HepG2 (cell line): Measurements from ENCODE around the gene ADGRG1. TPM values are rescaled to one million over a fixed set of nuclear protein-coding genes. Genes with fewer than 3 reads are reported as not detected.

Source experiments
- BRD4 ChIP-seq: sonication (generic); formaldehyde crosslinking; IDR thresholded peaks from 2 replicates; pipeline ENCODE4 v1.4.0; 2020; ENCODE audit warnings: missing genetic modification reagents
- CERS6 ChIP-seq: sonication (generic); formaldehyde crosslinking; IDR thresholded peaks from 2 replicates; pipeline ENCODE4 v1.5.0; 2020; ENCODE audit warnings: missing genetic modification reagents
- ETV6 ChIP-seq: sonication (generic); formaldehyde crosslinking; conservative IDR thresholded peaks from 2 replicates; pipeline ENCODE4 v1.4.0; 2020; ENCODE audit warnings: missing genetic modification reagents
- GPBP1L1 ChIP-seq: sonication (generic); formaldehyde crosslinking; IDR thresholded peaks from 2 replicates; pipeline ENCODE4 v1.5.0; 2020; ENCODE audit warnings: mild to moderate bottlenecking, missing genetic modification reagents
- HNRNPUL1 ChIP-seq: fragments of 200-400 bp; formaldehyde crosslinking; IDR thresholded peaks from 2 replicates; pipeline ENCODE4 v1.6.1; 2017; ENCODE audit warnings: low read depth, mild to moderate bottlenecking, low read length, moderate library complexity
- MTA1 ChIP-seq: sonication (generic); formaldehyde crosslinking; IDR thresholded peaks from 2 replicates; pipeline ENCODE4 v1.4.0; 2020; ENCODE audit warnings: missing genetic modification reagents, mild to moderate bottlenecking, borderline replicate concordance
- MTERF4 ChIP-seq: sonication (generic); formaldehyde crosslinking; IDR thresholded peaks from 2 replicates; pipeline ENCODE4 v1.8.0; 2023; ENCODE audit warnings: mild to moderate bottlenecking, missing genetic modification reagents
- NFKB2 ChIP-seq: sonication (generic); formaldehyde crosslinking; IDR thresholded peaks from 2 replicates; pipeline ENCODE4 v1.4.0; 2020; ENCODE audit warnings: missing genetic modification reagents, borderline replicate concordance
- NPAS2 ChIP-seq: sonication (generic); formaldehyde crosslinking; IDR thresholded peaks from 2 replicates; pipeline ENCODE4 v1.8.0; 2022; ENCODE audit warnings: mild to moderate bottlenecking, missing genetic modification reagents, borderline replicate concordance
- NR3C1 ChIP-seq: sonication (generic); formaldehyde crosslinking; IDR thresholded peaks from 2 replicates; pipeline ENCODE4 v1.4.0; 2020; ENCODE audit warnings: missing genetic modification reagents
- REXO4 ChIP-seq: sonication (generic); formaldehyde crosslinking; IDR thresholded peaks from 2 replicates; pipeline ENCODE4 v1.8.0; 2022; ENCODE audit warnings: missing genetic modification reagents, mild to moderate bottlenecking, borderline replicate concordance
- SIX4 ChIP-seq: sonication (generic); formaldehyde crosslinking; IDR thresholded peaks from 2 replicates; pipeline ENCODE4 v1.4.0; 2020; ENCODE audit warnings: missing genetic modification reagents
- SNAI1 ChIP-seq: sonication (generic); formaldehyde crosslinking; IDR thresholded peaks from 2 replicates; pipeline ENCODE4 v1.5.0; 2020; ENCODE audit warnings: mild to moderate bottlenecking, missing genetic modification reagents, borderline replicate concordance
- ZFP91 ChIP-seq: sonication (generic); formaldehyde crosslinking; IDR thresholded peaks from 2 replicates; pipeline ENCODE4 v1.9.0; 2022; ENCODE audit warnings: missing genetic modification reagents, mild to moderate bottlenecking, borderline replicate concordance
- ZNF138 ChIP-seq: sonication (generic); formaldehyde crosslinking; IDR thresholded peaks from 2 replicates; pipeline ENCODE4 v1.5.0; 2020; ENCODE audit warnings: mild to moderate bottlenecking, low read depth, missing genetic modification reagents
- ZNF274 ChIP-seq: sonication (generic); formaldehyde crosslinking; IDR thresholded peaks from 2 replicates; pipeline ENCODE4 v1.5.1; 2020; ENCODE audit warnings: mild to moderate bottlenecking, missing genetic modification reagents
- ZNF691 ChIP-seq: sonication (generic); formaldehyde crosslinking; IDR thresholded peaks from 2 replicates; pipeline ENCODE4 v1.4.0; 2020; ENCODE audit warnings: missing genetic modification reagents, low read depth, mild to moderate bottlenecking, borderline replicate concordance
- ZNF83 ChIP-seq: sonication (generic); formaldehyde crosslinking; IDR thresholded peaks from 2 replicates; pipeline ENCODE4 v1.4.0; 2020; ENCODE audit warnings: missing genetic modification reagents, mild to moderate bottlenecking, borderline replicate concordance
- ZNF883 ChIP-seq: sonication (generic); formaldehyde crosslinking; IDR thresholded peaks from 2 replicates; pipeline ENCODE4 v1.5.1; 2020; ENCODE audit warnings: mild to moderate bottlenecking, missing genetic modification reagents; ENCODE audit errors: not compliant biosample characterization
- polyA plus RNA-seq, 8 experiments: library from polyadenylated mRNA; depleted of rRNA in 3 of 8; stranded (reverse) in 7 of 8; unstranded in 1 of 8; fragments of >200 nt; fragmentation: Illumina TruSeq in 4 of 8; extraction: Trizol in 4 of 8; gene quantifications; 2 replicates each; pipeline versions ENCODE4 v1.2.1 to v1.2.3, GENCODE V29; 2011 to 2016; ENCODE audit warnings: low read depth in 4 of 8, missing spikeins in 1 of 8, mixed read lengths in 1 of 8; ENCODE audit not compliant: insufficient read depth in 1 of 8
- total RNA-seq, 5 experiments: library from RNA; depleted of rRNA; stranded (reverse); fragments of >200 nt; fragmentation: Illumina TruSeq; extraction: Trizol; gene quantifications; 2 replicates each; pipeline ENCODE4 v1.2.3, GENCODE V29; 2016; ENCODE audit warnings: low read depth in 1 of 5

The ADGRG1 gene
- total and polyA plus RNA-seq, 2 of the 13 experiments (the other 11 are each of a cell fraction or from before 2014, with no cell fraction given) = 2.7 to 5.9 TPM

GRCh38 chr16:57635266-57636097 is 7.1 kb downstream of the ADGRG1 start (continued):
- no peak for TF ChIP-seq NPAS2
- TF ChIP-seq CERS6 = no peak
- TF ChIP-seq ZNF691 (CRISPR knock-in tag) = peak; percentile 39; the same call in 1 of the 2 replicates
- 0 out of 2 replicates have a peak, but pooled peaks have one; percentile 38 for TF ChIP-seq ZNF274 (CRISPR knock-in tag)
- no peak for TF ChIP-seq NR3C1 (CRISPR knock-in tag)
- peak; percentile 49; the same call in 1 of the 2 replicates for TF ChIP-seq MTA1
- TF ChIP-seq MTERF4 (CRISPR knock-in tag) = no peak
- TF ChIP-seq REXO4 (CRISPR knock-in tag) = no peak
- TF ChIP-seq SIX4 (CRISPR knock-in tag) = no peak
- TF ChIP-seq ZNF138 = no peak
- TF ChIP-seq HNRNPUL1 = no peak
- TF ChIP-seq SNAI1 (CRISPR knock-in tag) = no peak
- TF ChIP-seq ZNF883 (CRISPR knock-in tag) = peak; percentile 13
- TF ChIP-seq ZNF83 (CRISPR knock-in tag) = no peak
- TF ChIP-seq ETV6 (CRISPR knock-in tag) = 0 out of 2 replicates have a peak, but pooled peaks have one; percentile 22
- TF ChIP-seq ZFP91 (CRISPR knock-in tag) = peak; percentile 68; the same call in 1 of the 2 replicates
- TF ChIP-seq GPBP1L1 = no peak
- TF ChIP-seq BRD4 (CRISPR knock-in tag) = peak; percentile 41; the same call in 1 of the 2 replicates
- TF ChIP-seq NFKB2 = peak; percentile 14; the same call in 1 of the 2 replicates
